HepG2 (cell line): ENCODE data around the gene SYNJ2. TPM values are rescaled to one million over a fixed set of nuclear protein-coding genes. Genes with fewer than 3 reads are reported as not detected.

ENCODE experiments used
- ATAC-seq: fragments of 200-7000 bp; cut with Tn5 transposase; 3 replicates; pipeline ENCODE4 v1.9.1; 2020; ENCODE audit warnings: mild to moderate bottlenecking, moderate library complexity
- BruUV-seq: library from RNA; stranded (reverse); fragments of 400-500 nt; replicated peaks from 2 replicates; lab custom pipeline; 2021; lab: Mats Ljungman, UMichigan
- CTCF ChIA-PET: fragments of 300-600 bp; formaldehyde crosslinking; extraction: SDS; loops from one replicate; lab custom pipeline; 2021; ENCODE audit warnings: low total read pairs, inconsistent platforms, low intra/inter-chr PET ratio; lab: Yijun Ruan, JAX
- POLR2A ChIA-PET: fragments of 350-600 bp; sonication (Branson Sonifier 250); formaldehyde crosslinking; loops from one replicate; lab custom pipeline; 2020; ENCODE audit warnings: antibody characterized with exemption, inconsistent platforms; lab: Yijun Ruan, JAX
- DNase-seq: peaks from one replicate; pipeline ENCODE4 v3.0.0-alpha.2; 2015; ENCODE audit warnings: low spot score
- FAIRE-seq: peaks from 3 replicates; lab custom pipeline; 2011; peaks lifted over from hg19 to GRCh38; lab: Jason Lieb, UNC
- H2AFZ ChIP-seq: one replicate; pipeline ENCODE4 v1.6.1; 2011; ENCODE audit warnings: low read length, inconsistent platforms
- H3K27ac ChIP-seq: fragments of 300-600 bp; 3 replicates; pipeline ENCODE4 v1.8.0; 2011; ENCODE audit warnings: mixed run types, mild to moderate bottlenecking, mixed read lengths, low read length, inconsistent platforms; ENCODE audit not compliant: insufficient read depth; ENCODE audit errors: extremely low read length
- H3K27me3 ChIP-seq, 2 experiments: fragments of 200-600 bp in 1 of 2; 2 replicates in 1 of 2; 3 replicates in 1 of 2; pipeline versions ENCODE4 v1.6.0 to v1.8.0; 2011; ENCODE audit warnings: low read length in 2 of 2, mild to moderate bottlenecking in 2 of 2, moderate library complexity in 2 of 2, inconsistent platforms in 1 of 2; ENCODE audit not compliant: insufficient read depth in 2 of 2, control insufficient read depth in 1 of 2
- H3K36me3 ChIP-seq, 2 experiments: fragments of 200-600 bp in 1 of 2; replicated peaks in 1 of 2; 2 replicates in 1 of 2; 3 replicates in 1 of 2; pipeline versions ENCODE4 v1.5.1 to v1.8.0; 2011; ENCODE audit warnings: low read length in 2 of 2, inconsistent platforms in 1 of 2; ENCODE audit not compliant: insufficient read depth in 2 of 2, control insufficient read depth in 1 of 2
- H3K4me1 ChIP-seq: 2 replicates; pipeline ENCODE4 v1.5.1; 2012; ENCODE audit warnings: low read length, inconsistent platforms; ENCODE audit not compliant: insufficient read depth
- H3K4me2 ChIP-seq: 2 replicates; pipeline ENCODE4 v1.6.0; 2011; ENCODE audit warnings: low read depth, low read length, inconsistent platforms
- H3K4me3 ChIP-seq, 3 experiments: fragments of 200-600 bp in 1 of 3; sonication (generic), shearing (Covaris generic) in 1 of 3; replicated peaks in 1 of 3; 2 replicates each; pipeline ENCODE4 v1.5.1; 2011 to 2016; ENCODE audit warnings: low read length in 3 of 3, inconsistent platforms in 2 of 3, low read depth in 2 of 3, mild to moderate bottlenecking in 2 of 3, control low read depth in 1 of 3, mixed read lengths in 1 of 3; ENCODE audit not compliant: insufficient read depth in 1 of 3
- H3K79me2 ChIP-seq: one replicate; pipeline ENCODE4 v1.6.1; 2011; ENCODE audit warnings: low read length, inconsistent platforms; ENCODE audit not compliant: insufficient read depth
- H3K9ac ChIP-seq: 2 replicates; pipeline ENCODE4 v1.6.0; 2011; ENCODE audit warnings: mild to moderate bottlenecking, low read depth, low read length, inconsistent platforms; ENCODE audit not compliant: insufficient read depth
- H3K9me3 ChIP-seq: 2 replicates; pipeline ENCODE4 v1.5.1; 2012; ENCODE audit warnings: mild to moderate bottlenecking, low read length
- H4K20me1 ChIP-seq: 2 replicates; pipeline ENCODE4 v1.6.0; 2011; ENCODE audit warnings: inconsistent platforms, mild to moderate bottlenecking, low read length, moderate library complexity; ENCODE audit not compliant: insufficient read depth
- CERS6 ChIP-seq: sonication (generic); formaldehyde crosslinking; IDR thresholded peaks from 2 replicates; pipeline ENCODE4 v1.5.0; 2020; ENCODE audit warnings: missing genetic modification reagents
- HINFP ChIP-seq: sonication (generic); formaldehyde crosslinking; IDR thresholded peaks from 2 replicates; pipeline ENCODE4 v1.4.0; 2020; ENCODE audit warnings: low read depth, mild to moderate bottlenecking, missing genetic modification reagents
- HNRNPH1 ChIP-seq: fragments of 200-400 bp; formaldehyde crosslinking; optimal IDR thresholded peaks from 2 replicates; pipeline ENCODE3; 2017; ENCODE audit warnings: mild to moderate bottlenecking, low read depth, low read length
- JUNB ChIP-seq: sonication (generic); formaldehyde crosslinking; IDR thresholded peaks from 2 replicates; pipeline ENCODE4 v1.8.0; 2022; ENCODE audit warnings: missing genetic modification reagents, mild to moderate bottlenecking, borderline replicate concordance
- KLF13 ChIP-seq: sonication (generic); formaldehyde crosslinking; IDR thresholded peaks from 2 replicates; pipeline ENCODE4 v1.4.0; 2020; ENCODE audit warnings: mild to moderate bottlenecking, missing genetic modification reagents
- POLR2A ChIP-seq, 2 experiments: IDR thresholded peaks; 2 replicates each; pipeline ENCODE4 v1.6.1; 2011; ENCODE audit warnings: low read depth in 2 of 2, low read length in 2 of 2, mild to moderate bottlenecking in 1 of 2, moderate library complexity in 1 of 2; ENCODE audit not compliant: insufficient read depth in 1 of 2
- RNF2 ChIP-seq: fragments of 450-650 bp; conservative IDR thresholded peaks from 2 replicates; pipeline ENCODE4 v1.6.1; 2016; ENCODE audit warnings: low read depth
- SMYD3 ChIP-seq: sonication (generic); formaldehyde crosslinking; IDR thresholded peaks from 2 replicates; pipeline ENCODE4 v1.8.1; 2023; ENCODE audit warnings: mild to moderate bottlenecking, missing genetic modification reagents
- TBX2 ChIP-seq: sonication (generic); formaldehyde crosslinking; IDR thresholded peaks from 2 replicates; pipeline ENCODE4 v1.5.0; 2020; ENCODE audit warnings: missing genetic modification reagents, mild to moderate bottlenecking, borderline replicate concordance
- WGBS: methylation state at CpG from one replicate; pipeline ENCODE4 v1.1.6; 2017; ENCODE audit warnings: low lambda C conversion rate; 5-methylcytosine and 5-hydroxymethylcytosine counted together
- in situ Hi-C: cut with HindIII; loops from 2 replicates; pipeline ENCODE4 v1.10.0; 2017; ENCODE audit warnings: low pct_unique_long_range_greater_than_20kb; ENCODE audit not compliant: extremely low pct_ligation_motif_present
- intact Hi-C: fragments of 100-400 bp; cut with micrococcal nuclease; formaldehyde crosslinking; loops from one replicate; pipeline ENCODE4 v1.10.0; 2022; ENCODE audit not compliant: unreplicated experiment
- polyA plus RNA-seq, 8 experiments: library from polyadenylated mRNA; depleted of rRNA in 3 of 8; stranded (reverse) in 7 of 8; unstranded in 1 of 8; fragments of >200 nt; fragmentation: Illumina TruSeq in 4 of 8; extraction: Trizol in 4 of 8; gene quantifications; 2 replicates each; pipeline versions ENCODE4 v1.2.1 to v1.2.3, GENCODE V29; 2011 to 2016; ENCODE audit warnings: low read depth in 4 of 8, missing spikeins in 1 of 8, mixed read lengths in 1 of 8; ENCODE audit not compliant: insufficient read depth in 1 of 8
- total RNA-seq, 5 experiments: library from RNA; depleted of rRNA; stranded (reverse); fragments of >200 nt; fragmentation: Illumina TruSeq; extraction: Trizol; gene quantifications; 2 replicates each; pipeline ENCODE4 v1.2.3, GENCODE V29; 2016; ENCODE audit warnings: low read depth in 1 of 5
- TF ChIP-seq, protein P1 (sequence below): sonication (generic); formaldehyde crosslinking; IDR thresholded peaks from 2 replicates; pipeline ENCODE4 v1.5.1; 2020; ENCODE audit warnings: mild to moderate bottlenecking, missing genetic modification reagents, borderline replicate concordance
- TF ChIP-seq, protein P2 (sequence below), 2 experiments: sonication (generic) in 1 of 2; formaldehyde crosslinking in 1 of 2; IDR thresholded peaks; 2 replicates each; pipeline versions ENCODE4 v1.4.0 to v1.6.1; 2016 to 2020; ENCODE audit warnings: borderline replicate concordance in 1 of 2, low read depth in 1 of 2, mild to moderate bottlenecking in 1 of 2, missing genetic modification reagents in 1 of 2

The SYNJ2 gene
- total and polyA plus RNA-seq, 2 of the 13 experiments (the other 11 are each of a cell fraction or from before 2014, with no cell fraction given): 39.1 to 57.6 TPM

GRCh38 chr6:158069800-158070195 lies 88.1 kb downstream of the SYNJ2 start:
- in situ Hi-C loops (loop anchor here (5.0 kb wide), 1 partner anchor 87 kb away; the partner anchor contains the start of gene SYNJ2), intact Hi-C loops (loop anchor here (10.0 kb wide), 1 partner anchor 115 kb away; no protein-coding TSS in a partner anchor)
- ChIA-PET CTCF (no interaction called here), POLR2A (interaction anchor here (1.1 to 3.1 kb wide), 3 partner anchors 9 to 89 kb away, joined by 3 to 16 read pairs (median 10); partner anchors contain the start of gene SYNJ2)
- Histone ChIP-seq H3K4me3 (no peak overlapping the region), H3K27me3 (no peaks in the 10 kb centered on the region), H3K9ac (no peak overlapping the region), H3K9me3 (no peaks in the 10 kb centered on the region), H3K4me2 (no peak overlapping the region), H3K36me3 (peaks cover 51 to 84% of the 10 kb centered on the region in 2 experiments), H3K27ac (no peak overlapping the region), H4K20me1 (no peaks in the 10 kb centered on the region), H2AFZ (no peak overlapping the region), H3K79me2 (no peaks in the 10 kb centered on the region), H3K4me1 (peaks cover 37% of the 10 kb centered on the region)
- FAIRE-seq: no peak
- over 99% methylated on average over 6 of the region's 6 CpGs for WGBS
- no peak for DNase-seq
- no peak for ATAC-seq
- no TSS peak for BruUV-seq
- no peak for TF ChIP-seq TBX2 (CRISPR knock-in tag)
- TF ChIP-seq, protein P1, sequence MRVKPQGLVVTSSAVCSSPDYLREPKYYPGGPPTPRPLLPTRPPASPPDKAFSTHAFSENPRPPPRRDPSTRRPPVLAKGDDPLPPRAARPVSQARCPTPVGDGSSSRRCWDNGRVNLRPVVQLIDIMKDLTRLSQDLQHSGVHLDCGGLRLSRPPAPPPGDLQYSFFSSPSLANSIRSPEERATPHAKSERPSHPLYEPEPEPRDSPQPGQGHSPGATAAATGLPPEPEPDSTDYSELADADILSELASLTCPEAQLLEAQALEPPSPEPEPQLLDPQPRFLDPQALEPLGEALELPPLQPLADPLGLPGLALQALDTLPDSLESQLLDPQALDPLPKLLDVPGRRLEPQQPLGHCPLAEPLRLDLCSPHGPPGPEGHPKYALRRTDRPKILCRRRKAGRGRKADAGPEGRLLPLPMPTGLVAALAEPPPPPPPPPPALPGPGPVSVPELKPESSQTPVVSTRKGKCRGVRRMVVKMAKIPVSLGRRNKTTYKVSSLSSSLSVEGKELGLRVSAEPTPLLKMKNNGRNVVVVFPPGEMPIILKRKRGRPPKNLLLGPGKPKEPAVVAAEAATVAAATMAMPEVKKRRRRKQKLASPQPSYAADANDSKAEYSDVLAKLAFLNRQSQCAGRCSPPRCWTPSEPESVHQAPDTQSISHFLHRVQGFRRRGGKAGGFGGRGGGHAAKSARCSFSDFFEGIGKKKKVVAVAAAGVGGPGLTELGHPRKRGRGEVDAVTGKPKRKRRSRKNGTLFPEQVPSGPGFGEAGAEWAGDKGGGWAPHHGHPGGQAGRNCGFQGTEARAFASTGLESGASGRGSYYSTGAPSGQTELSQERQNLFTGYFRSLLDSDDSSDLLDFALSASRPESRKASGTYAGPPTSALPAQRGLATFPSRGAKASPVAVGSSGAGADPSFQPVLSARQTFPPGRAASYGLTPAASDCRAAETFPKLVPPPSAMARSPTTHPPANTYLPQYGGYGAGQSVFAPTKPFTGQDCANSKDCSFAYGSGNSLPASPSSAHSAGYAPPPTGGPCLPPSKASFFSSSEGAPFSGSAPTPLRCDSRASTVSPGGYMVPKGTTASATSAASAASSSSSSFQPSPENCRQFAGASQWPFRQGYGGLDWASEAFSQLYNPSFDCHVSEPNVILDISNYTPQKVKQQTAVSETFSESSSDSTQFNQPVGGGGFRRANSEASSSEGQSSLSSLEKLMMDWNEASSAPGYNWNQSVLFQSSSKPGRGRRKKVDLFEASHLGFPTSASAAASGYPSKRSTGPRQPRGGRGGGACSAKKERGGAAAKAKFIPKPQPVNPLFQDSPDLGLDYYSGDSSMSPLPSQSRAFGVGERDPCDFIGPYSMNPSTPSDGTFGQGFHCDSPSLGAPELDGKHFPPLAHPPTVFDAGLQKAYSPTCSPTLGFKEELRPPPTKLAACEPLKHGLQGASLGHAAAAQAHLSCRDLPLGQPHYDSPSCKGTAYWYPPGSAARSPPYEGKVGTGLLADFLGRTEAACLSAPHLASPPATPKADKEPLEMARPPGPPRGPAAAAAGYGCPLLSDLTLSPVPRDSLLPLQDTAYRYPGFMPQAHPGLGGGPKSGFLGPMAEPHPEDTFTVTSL (CRISPR knock-in tag): no peak
- TF ChIP-seq POLR2A (IDR thresholded peaks at IDR 0.05; ENCODE audit: insufficient read depth in 1 of 2, low read depth in 2 of 2, low read length in 2 of 2): no peak
- no peak for TF ChIP-seq RNF2
- TF ChIP-seq KLF13: no peak
- TF ChIP-seq HINFP (CRISPR knock-in tag): no peak
- TF ChIP-seq SMYD3 (CRISPR knock-in tag): no peak
- TF ChIP-seq, protein P2, sequence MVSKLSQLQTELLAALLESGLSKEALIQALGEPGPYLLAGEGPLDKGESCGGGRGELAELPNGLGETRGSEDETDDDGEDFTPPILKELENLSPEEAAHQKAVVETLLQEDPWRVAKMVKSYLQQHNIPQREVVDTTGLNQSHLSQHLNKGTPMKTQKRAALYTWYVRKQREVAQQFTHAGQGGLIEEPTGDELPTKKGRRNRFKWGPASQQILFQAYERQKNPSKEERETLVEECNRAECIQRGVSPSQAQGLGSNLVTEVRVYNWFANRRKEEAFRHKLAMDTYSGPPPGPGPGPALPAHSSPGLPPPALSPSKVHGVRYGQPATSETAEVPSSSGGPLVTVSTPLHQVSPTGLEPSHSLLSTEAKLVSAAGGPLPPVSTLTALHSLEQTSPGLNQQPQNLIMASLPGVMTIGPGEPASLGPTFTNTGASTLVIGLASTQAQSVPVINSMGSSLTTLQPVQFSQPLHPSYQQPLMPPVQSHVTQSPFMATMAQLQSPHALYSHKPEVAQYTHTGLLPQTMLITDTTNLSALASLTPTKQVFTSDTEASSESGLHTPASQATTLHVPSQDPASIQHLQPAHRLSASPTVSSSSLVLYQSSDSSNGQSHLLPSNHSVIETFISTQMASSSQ (IDR thresholded peaks at IDR 0.05; ENCODE audit: low read depth): no peak
- TF ChIP-seq, protein P2 (CRISPR knock-in tag; IDR thresholded peaks at IDR 0.05; ENCODE audit: borderline replicate concordance): no peak
- no peak for TF ChIP-seq HNRNPH1
- no peak for TF ChIP-seq JUNB (CRISPR knock-in tag)
- TF ChIP-seq CERS6: no peak
